ENCODE data around the gene CCDC33. TPM values are rescaled to one million over a fixed set of nuclear protein-coding genes. Genes with fewer than 3 reads are reported as not detected.

CCDC33 gene
- total RNA-seq, 1 donor from 2014 or later, result 0.25 TPM

DNA sequence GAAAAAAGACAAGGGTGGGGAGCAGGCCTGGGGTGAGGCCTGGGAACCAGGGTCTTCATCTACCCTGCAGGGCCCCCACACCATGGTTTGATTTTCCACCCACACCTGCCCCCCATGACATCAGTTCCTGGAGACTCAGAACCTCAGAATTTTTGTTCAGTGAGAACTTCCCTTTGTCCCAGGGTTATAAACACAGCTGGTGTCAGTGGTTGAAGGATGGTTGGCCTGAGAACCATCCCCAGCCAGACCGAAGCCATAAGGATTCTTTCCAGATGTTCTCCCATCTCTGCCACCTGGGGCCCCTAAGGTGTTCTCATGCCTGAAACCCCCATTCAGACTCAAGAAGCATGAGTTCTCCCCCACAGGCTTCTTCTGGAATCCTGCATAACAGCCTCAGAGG is 16.6 kb downstream of the CCDC33 start:
- no peak for DNase-seq (ENCODE audit: low read depth)
- H3K4me3 ChIP-seq (ENCODE audit: low read depth, low read length), result no peak overlapping the region
- peaks cover 29% of the 10 kb centered on the region for H3K27me3 ChIP-seq (ENCODE audit: control insufficient read depth, insufficient read depth, low read length)
- TF ChIP-seq, protein P1, sequence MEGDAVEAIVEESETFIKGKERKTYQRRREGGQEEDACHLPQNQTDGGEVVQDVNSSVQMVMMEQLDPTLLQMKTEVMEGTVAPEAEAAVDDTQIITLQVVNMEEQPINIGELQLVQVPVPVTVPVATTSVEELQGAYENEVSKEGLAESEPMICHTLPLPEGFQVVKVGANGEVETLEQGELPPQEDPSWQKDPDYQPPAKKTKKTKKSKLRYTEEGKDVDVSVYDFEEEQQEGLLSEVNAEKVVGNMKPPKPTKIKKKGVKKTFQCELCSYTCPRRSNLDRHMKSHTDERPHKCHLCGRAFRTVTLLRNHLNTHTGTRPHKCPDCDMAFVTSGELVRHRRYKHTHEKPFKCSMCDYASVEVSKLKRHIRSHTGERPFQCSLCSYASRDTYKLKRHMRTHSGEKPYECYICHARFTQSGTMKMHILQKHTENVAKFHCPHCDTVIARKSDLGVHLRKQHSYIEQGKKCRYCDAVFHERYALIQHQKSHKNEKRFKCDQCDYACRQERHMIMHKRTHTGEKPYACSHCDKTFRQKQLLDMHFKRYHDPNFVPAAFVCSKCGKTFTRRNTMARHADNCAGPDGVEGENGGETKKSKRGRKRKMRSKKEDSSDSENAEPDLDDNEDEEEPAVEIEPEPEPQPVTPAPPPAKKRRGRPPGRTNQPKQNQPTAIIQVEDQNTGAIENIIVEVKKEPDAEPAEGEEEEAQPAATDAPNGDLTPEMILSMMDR (IDR thresholded peaks at IDR 0.05; ENCODE audit: insufficient read depth, low read length, poor library complexity, severe bottlenecking), result no peak
- no peaks in the 10 kb centered on the region for H3K36me3 ChIP-seq (ENCODE audit: control insufficient read depth, insufficient read depth, low read length)

DNA sequence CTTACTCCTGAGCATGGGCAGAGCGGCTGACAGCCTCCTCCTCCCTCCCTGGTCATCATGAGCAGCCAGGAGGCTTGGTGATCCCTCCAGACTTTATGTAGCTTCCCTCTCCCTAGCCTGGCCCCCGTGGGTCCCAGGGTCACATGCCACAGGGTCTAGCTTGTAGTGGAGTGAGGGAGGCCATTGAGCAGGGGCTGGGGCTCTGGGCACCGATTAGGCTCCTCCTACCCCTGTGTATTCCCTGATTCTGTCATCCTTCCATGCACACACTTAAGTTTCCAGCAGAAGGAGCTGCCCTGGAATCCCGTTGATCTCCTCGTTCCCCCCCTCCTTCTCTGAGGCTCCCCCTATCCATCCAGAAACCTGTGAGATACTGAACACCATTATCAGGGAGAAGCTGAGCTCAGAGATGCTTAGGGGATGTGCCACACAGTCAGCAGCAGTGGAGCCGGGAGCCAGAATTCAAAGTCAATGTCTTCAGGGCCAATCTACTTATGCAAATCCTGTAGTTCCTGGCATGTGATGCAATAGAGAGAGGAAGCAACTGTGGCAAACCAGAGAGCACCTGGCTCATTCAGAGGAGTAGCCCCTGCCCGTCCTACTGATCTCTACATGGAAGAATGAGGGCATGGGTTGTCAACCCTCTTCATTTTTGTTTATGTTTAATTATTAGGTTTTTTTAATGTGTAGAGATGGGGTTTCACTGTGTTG is 17.2 kb downstream of the CCDC33 start:
- no peaks in the 10 kb centered on the region for H3K36me3 ChIP-seq (ENCODE audit: control insufficient read depth, insufficient read depth, low read length)
- TF ChIP-seq, protein P1 (IDR thresholded peaks at IDR 0.05; ENCODE audit: insufficient read depth, low read length, poor library complexity, severe bottlenecking), result no peak
- DNase-seq (ENCODE audit: low read depth), result no peak
- no peak overlapping the region for H3K4me3 ChIP-seq (ENCODE audit: low read depth, low read length)
- H3K27me3 ChIP-seq (ENCODE audit: control insufficient read depth, insufficient read depth, low read length), result peaks cover 35% of the 10 kb centered on the region

DNA sequence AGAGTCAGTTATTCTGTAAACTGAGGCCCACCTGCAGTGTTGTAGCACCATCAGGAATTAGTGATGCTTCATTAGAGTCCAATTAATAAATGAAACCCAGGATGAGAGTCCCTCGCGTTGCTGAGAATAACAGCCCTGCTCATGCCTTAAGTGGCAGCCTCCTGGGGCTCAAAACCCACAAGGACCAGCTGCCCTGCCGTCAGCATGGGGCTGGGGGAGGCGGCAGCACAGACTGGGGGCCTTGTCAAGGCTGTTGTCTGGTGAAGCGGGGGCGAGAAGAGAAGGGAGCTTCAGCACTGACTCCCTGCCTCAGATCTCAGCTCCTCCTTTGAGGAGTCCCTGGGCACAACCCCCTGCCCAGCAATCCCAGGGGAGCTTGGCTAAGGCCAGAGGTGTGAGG is 21.0 kb downstream of the CCDC33 start:
- DNase-seq (ENCODE audit: low read depth), result no peak
- H3K27me3 ChIP-seq (ENCODE audit: control insufficient read depth, insufficient read depth, low read length), result peaks cover 60% of the 10 kb centered on the region
- TF ChIP-seq, protein P1 (IDR thresholded peaks at IDR 0.05; ENCODE audit: insufficient read depth, low read length, poor library complexity, severe bottlenecking), result no peak
- H3K4me3 ChIP-seq (ENCODE audit: low read depth, low read length), result no peak overlapping the region
- no peaks in the 10 kb centered on the region for H3K36me3 ChIP-seq (ENCODE audit: control insufficient read depth, insufficient read depth, low read length)

DNA sequence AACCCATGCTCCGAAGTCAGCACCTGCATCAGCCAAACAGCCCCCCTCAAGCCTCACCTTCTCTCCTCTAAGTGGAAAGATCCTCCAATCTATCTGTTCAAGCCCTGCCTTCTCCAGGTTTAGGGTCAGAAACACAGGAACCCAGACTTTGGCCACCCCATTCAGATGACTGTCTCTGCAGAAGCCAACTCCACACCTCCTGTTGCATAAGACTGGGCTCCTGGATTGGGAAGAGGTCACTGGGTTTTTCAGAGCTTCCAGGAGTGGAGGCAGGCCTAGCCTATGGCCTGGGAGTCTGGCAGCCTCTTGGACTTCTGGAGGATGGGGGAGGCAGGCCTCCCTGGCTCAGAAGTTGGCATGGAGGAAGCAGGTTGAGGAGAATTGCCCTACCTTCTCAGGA is 21.5 kb downstream of the CCDC33 start:
- TF ChIP-seq, protein P1 (IDR thresholded peaks at IDR 0.05; ENCODE audit: insufficient read depth, low read length, poor library complexity, severe bottlenecking), result no peak
- Histone ChIP-seq H3K36me3 (ENCODE audit: control insufficient read depth, insufficient read depth, low read length) (no peaks in the 10 kb centered on the region), H3K4me3 (ENCODE audit: low read depth, low read length) (no peak overlapping the region), H3K27me3 (ENCODE audit: control insufficient read depth, insufficient read depth, low read length) (peaks cover 65% of the 10 kb centered on the region)
- DNase-seq (ENCODE audit: low read depth), result no peak

DNA sequence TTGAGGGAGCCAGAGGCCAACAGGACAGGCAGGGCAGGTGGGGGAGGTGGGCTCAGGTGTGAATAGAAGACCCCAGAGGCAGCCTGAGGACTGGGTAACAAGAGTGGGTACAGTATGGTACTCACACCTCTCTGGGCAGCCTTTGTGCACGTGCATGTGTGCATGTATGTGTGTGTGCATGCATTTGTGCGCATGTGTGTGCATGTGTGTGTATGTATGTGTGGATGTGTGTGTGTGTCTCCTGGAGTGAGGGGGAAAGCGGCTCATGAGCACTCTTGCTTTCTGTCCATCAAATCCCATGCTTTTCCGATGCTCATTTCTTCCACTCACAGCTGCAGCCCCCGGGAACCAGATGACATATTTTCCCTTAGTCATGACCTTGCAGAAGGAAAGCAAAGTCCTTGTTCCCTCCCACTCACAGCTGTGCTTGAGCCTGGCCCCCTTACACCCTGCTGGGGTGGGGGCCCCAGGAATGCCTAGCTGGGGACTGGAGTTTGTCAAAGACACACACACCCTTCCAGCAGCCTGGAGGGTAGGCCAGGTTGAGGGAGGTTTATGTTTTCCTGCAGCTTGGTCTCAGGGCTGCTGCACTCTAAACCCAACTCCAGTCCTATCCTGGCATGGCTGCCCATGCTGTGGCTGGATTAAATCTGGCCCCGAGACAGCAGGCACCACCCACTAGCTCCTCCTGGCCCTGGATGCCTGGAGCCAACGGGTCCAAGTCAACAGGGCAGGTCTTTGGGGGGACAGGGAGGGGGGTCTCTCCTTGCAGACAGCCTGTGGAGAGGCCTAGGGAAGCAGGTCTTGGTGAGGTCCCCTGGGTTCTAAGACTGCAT is 22.5 kb downstream of the CCDC33 start:
- H3K27me3 ChIP-seq (ENCODE audit: control insufficient read depth, insufficient read depth, low read length), result peaks cover 68% of the 10 kb centered on the region

More for the DNA sequence above, 22.5 kb downstream of the CCDC33 start:
- Histone ChIP-seq H3K4me3 (ENCODE audit: low read depth, low read length) (no peak overlapping the region), H3K36me3 (ENCODE audit: control insufficient read depth, insufficient read depth, low read length) (no peaks in the 10 kb centered on the region)
- TF ChIP-seq, protein P1 (IDR thresholded peaks at IDR 0.05; ENCODE audit: insufficient read depth, low read length, poor library complexity, severe bottlenecking), result no peak
- no peak for DNase-seq (ENCODE audit: low read depth)
